Loucy (cell line): ENCODE measurements around the gene PLA2G10.

ENCODE experiments used
- H2AFZ ChIP-seq: fragments of 200-600 bp; sonication (generic); 2 replicates; pipeline ENCODE4 v1.6.0; 2016; ENCODE audit warnings: antibody characterized with exemption, mild to moderate bottlenecking, low read length, moderate library complexity
- H3F3A ChIP-seq: fragments of 200-600 bp; 2 replicates; pipeline ENCODE4 v1.6.0; 2016; ENCODE audit warnings: antibody characterized with exemption, low read depth, mild to moderate bottlenecking
- H3K27me3 ChIP-seq: fragments of 200-600 bp; sonication (generic); 2 replicates; pipeline ENCODE4 v1.6.1; 2014; ENCODE audit warnings: low read length, mild to moderate bottlenecking; ENCODE audit not compliant: insufficient read depth, poor library complexity, severe bottlenecking
- H3K36me3 ChIP-seq: fragments of 200-600 bp; sonication (generic); 2 replicates; pipeline ENCODE4 v1.6.1; 2016; ENCODE audit warnings: low read length; ENCODE audit not compliant: insufficient read depth
- H3K4me1 ChIP-seq: fragments of 200-600 bp; sonication (generic); 2 replicates; pipeline ENCODE4 v1.5.1; 2014; ENCODE audit warnings: low read length, mild to moderate bottlenecking; ENCODE audit not compliant: insufficient read depth, poor library complexity, severe bottlenecking
- H3K4me2 ChIP-seq: fragments of 200-600 bp; sonication (generic); 2 replicates; pipeline ENCODE4 v1.6.0; 2014; ENCODE audit warnings: antibody characterized with exemption, low read length, low read depth, mild to moderate bottlenecking; ENCODE audit not compliant: poor library complexity, severe bottlenecking
- H3K4me3 ChIP-seq: fragments of 200-600 bp; sonication (generic); 2 replicates; pipeline ENCODE4 v1.5.1; 2014; ENCODE audit warnings: low read length, mild to moderate bottlenecking, mixed read lengths; ENCODE audit not compliant: poor library complexity, severe bottlenecking
- H3K79me2 ChIP-seq: fragments of 200-600 bp; sonication (generic); 2 replicates; pipeline ENCODE4 v1.6.1; 2014; ENCODE audit warnings: low read length; ENCODE audit not compliant: insufficient read depth
- H3K9ac ChIP-seq: fragments of 200-600 bp; sonication (generic); 2 replicates; pipeline ENCODE4 v1.6.0; 2014; ENCODE audit warnings: mild to moderate bottlenecking, low read depth, low read length, moderate library complexity; ENCODE audit not compliant: poor library complexity, severe bottlenecking
- H3K9me2 ChIP-seq: fragments of 200-600 bp; sonication (generic); replicated peaks from 2 replicates; pipeline ENCODE4 v1.6.1; 2016; ENCODE audit warnings: low read depth, low read length, mixed read lengths
- H3K9me3 ChIP-seq: fragments of 200-600 bp; sonication (generic); 2 replicates; pipeline ENCODE4 v1.6.1; 2014; ENCODE audit warnings: mild to moderate bottlenecking, antibody characterized with exemption, low read length, low read depth; ENCODE audit not compliant: insufficient read depth
- H4K20me1 ChIP-seq: fragments of 200-600 bp; sonication (generic); 2 replicates; pipeline ENCODE4 v1.6.0; 2014; ENCODE audit warnings: antibody characterized with exemption, low read length, mild to moderate bottlenecking; ENCODE audit not compliant: insufficient read depth, poor library complexity, severe bottlenecking
- CTCF ChIP-seq: fragments of 200-600 bp; sonication (generic); conservative IDR thresholded peaks from 2 replicates; pipeline ENCODE4 v1.5.1; 2014; ENCODE audit warnings: mild to moderate bottlenecking, antibody characterized with exemption, low read length
- EZH2phosphoT487 ChIP-seq: fragments of 200-600 bp; IDR thresholded peaks from 2 replicates; pipeline ENCODE4 v1.6.1; 2018; ENCODE audit warnings: antibody characterized with exemption, mild to moderate bottlenecking, moderate library complexity, borderline replicate concordance

PLA2G10 gene

GRCh38 chr16:14667347-14668266 lies 26.5 kb downstream of the PLA2G10 start:
- no peaks in the 10 kb centered on the region for H3K79me2 ChIP-seq
- H3K36me3 ChIP-seq, result peaks cover 23% of the 10 kb centered on the region; the same call in 1 of the 2 replicates
- TF ChIP-seq CTCF, result no peak
- TF ChIP-seq EZH2phosphoT487, result no peak
- no peaks in the 10 kb centered on the region for H3K9me2 ChIP-seq
- no peaks in the 10 kb centered on the region for H3K4me1 ChIP-seq
- H3K4me3 ChIP-seq, result no peak overlapping the region
- H3K9me3 ChIP-seq, result no peaks in the 10 kb centered on the region
- H3K4me2 ChIP-seq, result no peak overlapping the region
- no peaks in the 10 kb centered on the region for H3F3A ChIP-seq
- H3K9ac ChIP-seq, result no peak overlapping the region
- no peak overlapping the region for H2AFZ ChIP-seq
- H4K20me1 ChIP-seq, result no peaks in the 10 kb centered on the region
- no peaks in the 10 kb centered on the region for H3K27me3 ChIP-seq

GRCh38 chr16:14658063-14658462 lies 36.0 kb downstream of the PLA2G10 start:
- H3K9me3 ChIP-seq, result no peaks in the 10 kb centered on the region
- no peak overlapping the region for H2AFZ ChIP-seq
- no peak overlapping the region for H3K9ac ChIP-seq
- no peaks in the 10 kb centered on the region for H4K20me1 ChIP-seq
- H3K4me3 ChIP-seq, result no peak overlapping the region
- no peaks in the 10 kb centered on the region for H3F3A ChIP-seq
- H3K9me2 ChIP-seq, result no peaks in the 10 kb centered on the region
- peaks cover 3% of the 10 kb centered on the region for H3K4me1 ChIP-seq
- TF ChIP-seq EZH2phosphoT487 (no peak), CTCF (no peak)
- H3K4me2 ChIP-seq, result no peak overlapping the region
- H3K36me3 ChIP-seq, result peaks cover 14% of the 10 kb centered on the region; the same call in 1 of the 2 replicates
- no peaks in the 10 kb centered on the region for H3K79me2 ChIP-seq
- H3K27me3 ChIP-seq, result no peaks in the 10 kb centered on the region

- Histone ChIP-seq H3K36me3 (peaks cover 23% of the 10 kb centered on the region; the same call in 1 of the 2 replicates), H3K9me2 (no peaks in the 10 kb centered on the region), H3K79me2 (no peaks in the 10 kb centered on the region), H3K4me1 (no peaks in the 10 kb centered on the region), H3F3A (no peaks in the 10 kb centered on the region), H3K27me3 (no peaks in the 10 kb centered on the region), H3K9me3 (no peaks in the 10 kb centered on the region), H3K4me2 (no peak overlapping the region), H3K9ac (no peak overlapping the region), H3K4me3 (no peak overlapping the region), H2AFZ (no peak overlapping the region), H4K20me1 (no peaks in the 10 kb centered on the region)
- TF ChIP-seq CTCF (no peak), EZH2phosphoT487 (no peak)
Observed at GRCh38 chr16:14652726-14653125, 41.4 kb downstream of the PLA2G10 start.
